OCI-M1 (cell line): ENCODE results near the gene COL4A3.
"Not testable (repeated sequence)": the region's sequence is repeated elsewhere in the genome, so short reads cannot be mapped to it uniquely, and the experiment has no call there.

Experiments used
- DNase-seq: peaks from one replicate; lab custom pipeline; 2025; lab: John Stamatoyannopoulos, UW

The COL4A3 gene

DNA sequence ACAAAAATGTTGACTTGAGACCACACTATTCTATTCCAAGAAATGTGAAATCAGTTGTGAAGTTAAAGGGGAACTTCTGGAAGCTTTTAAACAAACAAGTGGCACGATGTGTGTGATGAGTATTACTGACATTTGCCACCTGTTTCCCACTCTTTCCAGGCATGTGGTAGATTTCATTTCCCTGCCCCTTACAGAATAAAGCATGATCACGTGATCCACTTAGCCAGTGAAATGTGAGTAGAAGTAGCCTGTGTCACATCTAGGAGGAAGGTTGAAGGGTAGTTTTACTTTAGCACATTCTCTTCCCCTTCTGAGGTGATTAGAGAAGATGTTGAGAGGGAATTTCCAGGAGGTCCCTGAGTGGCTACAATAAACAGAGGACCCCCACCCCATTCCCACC, 4.3 kb upstream of the COL4A3 start:
- no peak for DNase-seq

DNA sequence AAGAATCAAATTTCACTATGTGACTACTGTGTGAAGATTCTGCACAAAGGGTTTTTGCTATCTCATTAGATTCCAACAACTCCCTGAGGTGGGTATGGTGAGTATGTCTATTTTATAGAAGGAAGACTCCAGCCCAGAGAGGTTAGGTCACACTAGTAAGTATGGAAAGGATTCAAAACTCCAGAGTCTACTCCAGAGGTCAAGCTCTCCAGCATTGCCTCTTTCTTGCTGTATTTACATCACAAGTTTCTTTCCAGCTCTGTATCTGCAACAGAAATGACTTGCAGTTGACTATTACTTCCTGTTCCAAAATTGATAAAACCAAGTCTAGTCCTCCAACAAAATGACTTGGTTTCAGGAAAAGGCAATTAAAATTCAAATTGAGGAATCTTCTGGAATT, 2.5 kb upstream of the COL4A3 start:
- DNase-seq = no peak

DNA sequence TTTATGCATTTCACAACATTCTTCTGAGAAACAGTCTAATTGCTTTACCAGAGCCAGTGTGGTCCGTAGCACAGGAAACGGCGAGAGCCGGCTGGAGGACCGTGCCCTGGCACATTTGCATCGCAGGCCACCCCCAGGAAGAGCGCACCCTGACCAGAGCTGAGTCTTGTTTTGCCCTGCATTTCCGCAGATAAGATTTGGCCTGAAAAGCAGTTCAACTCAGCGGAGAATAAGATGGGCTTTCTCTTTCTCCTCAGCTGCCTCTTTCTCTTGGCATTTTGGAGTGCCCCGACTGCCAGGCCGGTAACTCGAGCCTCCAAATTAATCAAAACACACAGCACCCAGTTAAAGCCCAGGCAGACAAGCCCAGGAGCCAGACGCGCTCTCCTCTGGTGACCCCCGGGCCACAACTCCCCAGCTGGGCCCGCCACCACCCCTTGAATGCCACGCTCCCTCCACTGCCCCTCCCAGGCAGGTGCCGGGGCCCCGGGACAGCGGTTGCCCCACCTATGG, 883 bp upstream of the COL4A3 start:
- no peak for DNase-seq

DNA sequence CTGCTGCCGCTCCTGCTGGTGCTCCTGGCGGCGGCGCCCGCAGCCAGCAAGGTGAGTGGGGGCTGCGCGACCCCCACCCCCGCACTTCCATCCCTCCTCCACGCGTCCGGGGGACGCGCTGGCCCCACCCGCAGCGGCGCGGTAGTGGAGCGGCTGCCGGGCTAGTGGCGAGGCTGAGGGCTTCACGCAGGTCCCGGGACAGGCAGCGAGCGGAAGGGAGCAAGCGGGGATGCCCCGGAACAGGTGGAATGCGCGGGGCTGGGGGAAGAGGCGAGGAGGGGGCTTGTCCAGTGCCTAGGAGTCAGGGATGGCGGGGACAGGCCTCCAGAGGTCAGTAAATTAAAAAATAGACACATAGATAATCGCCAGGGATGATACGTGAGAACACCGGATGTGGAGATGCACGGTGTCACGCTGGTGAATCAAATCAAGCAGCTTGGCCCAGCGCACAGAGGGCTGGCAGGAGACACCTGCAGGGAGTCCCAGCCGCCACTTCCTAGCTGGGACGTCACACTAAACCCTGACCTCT, 403 bp downstream of the COL4A3 start:
- DNase-seq = no peak

- not testable (repeated sequence) for DNase-seq
Observed at GRCh38 chr2:227171779-227172178, 7.4 kb downstream of the COL4A3 start.

- no peak for DNase-seq
Observed at GRCh38 chr2:227177592-227178336, 13.3 kb downstream of the COL4A3 start.

GRCh38 chr2:227179988-227180685, 15.7 kb downstream of the COL4A3 start:
- DNase-seq = no peak

DNA sequence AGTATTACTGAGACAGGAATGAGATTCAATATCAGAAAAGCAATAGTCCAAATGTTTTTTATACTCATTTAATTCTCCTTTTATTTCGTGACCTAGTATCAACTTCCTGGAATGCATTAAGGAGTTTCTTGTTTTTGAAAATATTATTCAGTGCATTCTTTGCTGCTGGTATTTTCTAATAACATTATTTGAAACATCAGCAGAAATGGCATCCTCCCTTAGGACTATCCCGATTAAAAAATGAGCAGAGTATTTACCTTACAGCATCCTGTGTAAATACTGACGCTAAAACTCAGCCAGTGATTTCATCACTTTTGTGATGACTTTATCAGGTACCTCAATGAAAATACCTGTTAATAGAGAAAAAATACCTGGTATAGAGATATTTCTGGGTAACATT, 16.3 kb downstream of the COL4A3 start:
- no peak for DNase-seq

- DNase-seq = no peak
Observed at GRCh38 chr2:227182765-227183164, 18.3 kb downstream of the COL4A3 start.

- no peak for DNase-seq
Observed at GRCh38 chr2:227183657-227184367, 19.4 kb downstream of the COL4A3 start.

DNA sequence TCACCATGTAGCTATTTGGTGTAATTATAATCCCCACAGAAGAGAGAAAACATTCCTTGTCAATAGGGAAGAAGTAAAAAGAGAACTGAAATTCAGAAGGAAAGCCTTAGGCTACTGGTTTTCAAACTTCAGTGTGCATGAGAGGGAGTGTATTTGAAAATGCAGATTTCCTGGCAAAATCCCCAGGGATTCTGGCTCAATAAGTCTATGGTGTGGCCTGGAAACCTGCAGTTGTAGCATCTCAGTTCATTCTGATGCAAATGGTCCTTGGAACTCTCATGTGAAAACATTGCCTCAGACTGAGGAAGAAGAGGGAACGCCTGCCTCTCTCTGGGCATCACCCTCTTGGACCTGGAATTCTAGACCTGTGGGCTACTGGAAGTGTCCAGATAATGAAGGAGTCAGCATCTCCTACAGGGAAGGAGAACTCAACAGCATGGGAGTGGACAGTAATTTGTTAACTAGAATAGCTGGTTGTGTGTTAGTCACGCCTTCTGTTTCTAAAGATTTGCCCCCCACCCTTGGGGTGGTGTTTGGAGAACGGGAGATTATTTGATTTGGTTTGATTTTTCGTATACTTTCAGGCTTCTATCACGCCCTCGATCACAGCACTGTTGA, 21.3 kb downstream of the COL4A3 start:
- DNase-seq = no peak

- no peak for DNase-seq
Observed at GRCh38 chr2:227186751-227187150, 22.3 kb downstream of the COL4A3 start.

DNA sequence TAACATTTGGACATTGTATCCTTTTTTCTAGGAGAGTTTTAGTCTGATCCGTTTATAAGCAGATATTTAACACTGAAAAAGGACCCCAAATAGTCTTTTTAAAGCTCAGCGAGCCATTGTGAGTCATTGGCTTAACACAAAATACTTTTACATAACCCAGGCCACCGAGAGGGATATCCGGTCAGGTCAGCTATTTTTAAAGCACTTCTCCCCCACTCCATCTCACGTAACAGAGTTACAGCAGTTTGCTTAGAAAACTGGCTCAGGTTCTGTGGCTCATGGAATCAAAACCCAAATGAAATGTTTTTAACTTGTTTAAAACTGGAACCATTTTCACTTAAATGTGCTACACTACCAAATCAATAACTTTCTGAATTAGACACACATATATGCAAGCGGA, 23.9 kb downstream of the COL4A3 start:
- DNase-seq = no peak

DNA sequence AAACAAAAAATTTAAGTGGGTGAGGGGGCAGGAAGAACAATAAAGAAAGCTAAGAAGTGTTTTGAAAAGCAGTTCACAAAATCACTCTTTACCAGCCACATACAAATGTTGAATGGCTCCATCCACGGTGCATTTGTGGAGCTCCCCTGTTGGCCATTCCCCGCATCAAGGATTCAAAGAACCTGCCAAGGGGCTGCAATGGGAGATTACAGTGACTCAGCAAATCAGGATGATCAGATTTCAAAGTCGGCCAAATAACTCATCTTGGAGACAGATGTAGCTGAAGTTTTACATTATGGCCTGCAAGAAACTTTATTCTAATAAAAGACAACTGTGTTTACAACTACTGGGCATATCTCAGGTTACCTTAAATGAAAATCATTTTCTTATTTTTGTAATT, 26.9 kb downstream of the COL4A3 start:
- peak; percentile 37 for DNase-seq

- no peak for DNase-seq
Observed at GRCh38 chr2:227192491-227192890, 28.1 kb downstream of the COL4A3 start.

- no peak for DNase-seq
Observed at GRCh38 chr2:227194219-227194618, 29.8 kb downstream of the COL4A3 start.

- no peak for DNase-seq
Observed at GRCh38 chr2:227198866-227199265, 34.4 kb downstream of the COL4A3 start.

DNA sequence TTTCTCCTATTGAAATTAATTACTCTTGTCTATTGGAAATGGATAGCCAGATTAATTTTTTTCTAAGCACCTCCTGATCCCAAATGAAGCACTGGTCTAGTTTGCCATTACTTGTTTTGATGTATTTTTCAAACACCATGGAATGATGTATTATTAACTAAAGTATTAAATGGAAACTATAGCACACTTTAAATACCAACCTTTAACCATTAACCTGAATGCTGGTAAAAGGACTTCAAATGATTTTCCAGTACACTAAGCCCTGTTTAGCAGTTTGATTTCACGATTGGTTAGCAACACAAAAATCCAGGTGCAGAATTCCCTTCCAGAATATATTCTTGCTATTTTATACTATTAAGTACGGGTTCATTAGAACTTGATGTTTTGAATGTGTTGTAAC, 37.3 kb downstream of the COL4A3 start:
- no peak for DNase-seq

DNA sequence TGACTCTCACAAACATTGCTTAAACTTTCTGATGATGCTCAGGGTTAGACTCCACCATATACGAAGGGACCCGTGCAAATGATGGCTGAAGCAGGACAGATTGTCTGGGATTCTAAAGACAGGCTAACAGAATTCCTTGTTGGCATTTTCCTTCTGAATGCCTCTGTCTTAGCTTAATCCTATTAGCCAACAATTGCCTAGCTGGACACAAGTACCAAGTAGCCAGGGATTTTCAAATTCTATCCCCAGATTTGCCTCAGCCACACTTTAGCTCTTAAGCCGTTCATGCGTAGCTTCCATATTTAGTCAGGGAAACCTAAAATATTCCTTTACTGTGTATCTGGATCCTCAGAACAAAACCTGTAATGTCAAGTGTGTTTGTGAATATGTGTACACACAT, 40.0 kb downstream of the COL4A3 start:
- DNase-seq = no peak

GRCh38 chr2:227205701-227206100, 41.3 kb downstream of the COL4A3 start:
- no peak for DNase-seq

DNA sequence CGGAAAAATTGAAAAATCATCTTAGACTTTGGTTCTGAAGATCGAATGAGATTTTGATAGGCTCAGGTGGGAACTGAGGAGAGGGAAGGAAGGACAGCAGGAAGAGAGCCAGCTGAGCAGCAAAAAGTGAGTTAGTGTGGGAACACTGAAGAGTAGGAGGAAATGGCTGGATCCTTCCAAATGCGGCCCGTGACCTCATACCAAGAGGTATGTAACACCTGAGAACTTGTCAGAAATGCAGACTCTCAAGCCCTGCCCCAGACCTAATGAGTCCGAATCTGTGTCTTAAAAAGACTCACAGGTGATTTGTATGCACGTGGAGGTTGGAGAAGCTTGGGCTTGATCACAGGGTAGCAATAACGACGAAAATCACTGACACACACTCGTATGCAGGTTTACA, 42.0 kb downstream of the COL4A3 start:
- no peak for DNase-seq

GRCh38 chr2:227207573-227207972, 43.1 kb downstream of the COL4A3 start:
- no peak for DNase-seq
